Right lobe of liver (tissue), 4 donors: ENCODE results near the gene ERC2.

Experiments
- POLR2A ChIP-seq: fragments of 450-650 bp; IDR thresholded peaks from one replicate; pipeline ENCODE4 v1.6.1; 2017; ENCODE audit warnings: antibody characterized with exemption, mild to moderate bottlenecking
- TF ChIP-seq, protein P1 (sequence below), 4 donors: fragments of 200-600 bp in 3 of 4; fragments of 450-650 bp in 1 of 4; IDR thresholded peaks; one replicate each; pipeline versions ENCODE4 v1.5.1 to v1.8.0; 2016 to 2022; ENCODE audit warnings: antibody characterized with exemption in 4 of 4, mild to moderate bottlenecking in 2 of 4
- donor health status: DM: no; HTN: no; CAD: no.
- donor health status: DM: no; HTN: no; CAD: no.
- donor health status: DM: no; HTN: yes; CAD: no.

GRCh38 chr3:55724821-55725220 lies 743.4 kb downstream of the ERC2 start:
- TF ChIP-seq, protein P1, sequence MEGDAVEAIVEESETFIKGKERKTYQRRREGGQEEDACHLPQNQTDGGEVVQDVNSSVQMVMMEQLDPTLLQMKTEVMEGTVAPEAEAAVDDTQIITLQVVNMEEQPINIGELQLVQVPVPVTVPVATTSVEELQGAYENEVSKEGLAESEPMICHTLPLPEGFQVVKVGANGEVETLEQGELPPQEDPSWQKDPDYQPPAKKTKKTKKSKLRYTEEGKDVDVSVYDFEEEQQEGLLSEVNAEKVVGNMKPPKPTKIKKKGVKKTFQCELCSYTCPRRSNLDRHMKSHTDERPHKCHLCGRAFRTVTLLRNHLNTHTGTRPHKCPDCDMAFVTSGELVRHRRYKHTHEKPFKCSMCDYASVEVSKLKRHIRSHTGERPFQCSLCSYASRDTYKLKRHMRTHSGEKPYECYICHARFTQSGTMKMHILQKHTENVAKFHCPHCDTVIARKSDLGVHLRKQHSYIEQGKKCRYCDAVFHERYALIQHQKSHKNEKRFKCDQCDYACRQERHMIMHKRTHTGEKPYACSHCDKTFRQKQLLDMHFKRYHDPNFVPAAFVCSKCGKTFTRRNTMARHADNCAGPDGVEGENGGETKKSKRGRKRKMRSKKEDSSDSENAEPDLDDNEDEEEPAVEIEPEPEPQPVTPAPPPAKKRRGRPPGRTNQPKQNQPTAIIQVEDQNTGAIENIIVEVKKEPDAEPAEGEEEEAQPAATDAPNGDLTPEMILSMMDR (IDR thresholded peaks at IDR 0.05) = no peak
- no peak for TF ChIP-seq POLR2A
